NCI-H1436 (cell line): ENCODE results near the gene PADI1.
A peak's percentile ranks its signal among the peaks of the same experiment; 100 is the strongest.
"Not testable (repeated sequence)": the region's sequence is repeated elsewhere in the genome, so short reads cannot be mapped to it uniquely, and the experiment has no call there.

Experiments
- DNase-seq: peaks from one replicate; lab custom pipeline; 2025; lab: John Stamatoyannopoulos, UW

PADI1 gene

GRCh38 chr1:17217607-17218006, 12.7 kb downstream of the PADI1 start:
- no peak for DNase-seq

GRCh38 chr1:17218939-17219338, 14.0 kb downstream of the PADI1 start:
- DNase-seq: no peak

GRCh38 chr1:17220287-17220686, 15.4 kb downstream of the PADI1 start:
- no peak for DNase-seq

GRCh38 chr1:17222557-17222956, 17.6 kb downstream of the PADI1 start:
- DNase-seq: no peak

- DNase-seq: no peak
Observed at GRCh38 chr1:17224434-17224833, 19.5 kb downstream of the PADI1 start.

GRCh38 chr1:17225140-17225539, 20.2 kb downstream of the PADI1 start:
- DNase-seq: no peak

GRCh38 chr1:17227358-17227915, 22.5 kb downstream of the PADI1 start:
- no peak for DNase-seq

GRCh38 chr1:17228619-17229018, 23.7 kb downstream of the PADI1 start:
- DNase-seq: no peak

GRCh38 chr1:17229379-17229778, 24.5 kb downstream of the PADI1 start:
- DNase-seq: no peak

- no peak for DNase-seq
Observed at GRCh38 chr1:17230106-17230505, 25.2 kb downstream of the PADI1 start.

GRCh38 chr1:17230671-17231310, 25.9 kb downstream of the PADI1 start:
- no peak for DNase-seq

- no peak for DNase-seq
Observed at GRCh38 chr1:17232759-17233661, 28.1 kb downstream of the PADI1 start.

- no peak for DNase-seq
Observed at GRCh38 chr1:17233675-17234320, 28.9 kb downstream of the PADI1 start.

GRCh38 chr1:17234405-17234804, 29.5 kb downstream of the PADI1 start:
- DNase-seq: no peak

GRCh38 chr1:17235135-17235885, 30.4 kb downstream of the PADI1 start:
- DNase-seq: no peak

- peak; percentile 79 for DNase-seq
Observed at GRCh38 chr1:17236779-17237560, 32.0 kb downstream of the PADI1 start.

- no peak for DNase-seq
Observed at GRCh38 chr1:17237561-17237903, 32.6 kb downstream of the PADI1 start.

- DNase-seq: peak; percentile 7
Observed at GRCh38 chr1:17239420-17239819, 34.5 kb downstream of the PADI1 start.

- DNase-seq: not testable (repeated sequence)
Observed at GRCh38 chr1:17241011-17241779, 36.3 kb downstream of the PADI1 start.

GRCh38 chr1:17241780-17242074, 36.8 kb downstream of the PADI1 start:
- DNase-seq: not testable (repeated sequence)

GRCh38 chr1:17243274-17243673, 38.3 kb downstream of the PADI1 start:
- no peak for DNase-seq
